GM06990 (cell line): ENCODE results near the gene CTSF.

Experiments
- DNase-seq: peaks from one replicate; pipeline ENCODE4 v3.0.0-alpha.2; 2011; ENCODE audit not compliant: insufficient read length; ENCODE audit errors: extremely low read depth
- H3K27me3 ChIP-seq: replicated peaks from 2 replicates; pipeline ENCODE4 v1.6.0; 2011; ENCODE audit warnings: low read length; ENCODE audit not compliant: control insufficient read depth, insufficient read depth
- H3K36me3 ChIP-seq: 2 replicates; pipeline ENCODE4 v1.5.1; 2011; ENCODE audit warnings: low read length; ENCODE audit not compliant: control insufficient read depth, insufficient read depth
- H3K4me3 ChIP-seq: replicated peaks from 2 replicates; pipeline ENCODE4 v1.5.1; 2011; ENCODE audit warnings: low read depth, mild to moderate bottlenecking, control low read depth, low read length
- CTCF ChIP-seq: IDR thresholded peaks from 2 replicates; pipeline ENCODE4 v1.5.1; 2011; ENCODE audit warnings: low read length, control low read depth, mild to moderate bottlenecking, inconsistent platforms; ENCODE audit not compliant: insufficient read depth, poor library complexity, severe bottlenecking

The CTSF gene

GRCh38 chr11:66549696-66550095 is 18.7 kb downstream of the CTSF start:
- no peak for DNase-seq
- H3K4me3 ChIP-seq = no peak overlapping the region
- no peak for TF ChIP-seq CTCF
- no peaks in the 10 kb centered on the region for H3K36me3 ChIP-seq
- no peaks in the 10 kb centered on the region; the same call in 1 of the 2 replicates for H3K27me3 ChIP-seq

GRCh38 chr11:66548774-66549630 is 19.4 kb downstream of the CTSF start:
- no peak for DNase-seq
- no peak for TF ChIP-seq CTCF

GRCh38 chr11:66548041-66548440 is 20.4 kb downstream of the CTSF start:
- no peak overlapping the region for H3K4me3 ChIP-seq
- H3K36me3 ChIP-seq = no peaks in the 10 kb centered on the region
- H3K27me3 ChIP-seq = no peaks in the 10 kb centered on the region; the same call in 1 of the 2 replicates
- no peak for TF ChIP-seq CTCF
- no peak for DNase-seq

More at GRCh38 chr11:66548774-66549630, 19.4 kb downstream of the CTSF start:
- no peak overlapping the region for H3K4me3 ChIP-seq
- H3K36me3 ChIP-seq = no peaks in the 10 kb centered on the region
- no peaks in the 10 kb centered on the region; the same call in 1 of the 2 replicates for H3K27me3 ChIP-seq

GRCh38 chr11:66547662-66548009 is 20.8 kb downstream of the CTSF start:
- no peak for DNase-seq
- no peak overlapping the region for H3K4me3 ChIP-seq
- H3K27me3 ChIP-seq = no peaks in the 10 kb centered on the region; the same call in 1 of the 2 replicates
- peaks cover under 1% of the 10 kb centered on the region for H3K36me3 ChIP-seq
- no peak for TF ChIP-seq CTCF

- DNase-seq = no peak
- peaks cover 5% of the 10 kb centered on the region for H3K36me3 ChIP-seq
- H3K4me3 ChIP-seq = peak overlapping the region; percentile 88
- TF ChIP-seq CTCF = no peak
- H3K27me3 ChIP-seq = no peaks in the 10 kb centered on the region; the same call in 1 of the 2 replicates
Observed at GRCh38 chr11:66546966-66547661, 21.3 kb downstream of the CTSF start.
